Mesenchymal stem cell (in vitro differentiated cells and primary cell): Measurements from ENCODE around the gene NID1.

Experiments
- DNase-seq: peaks from one replicate; pipeline ENCODE4 v3.0.0-alpha.2; 2013
- H2AFZ ChIP-seq: one replicate; pipeline ENCODE4 v1.6.1; 2013; ENCODE audit warnings: low read depth, mild to moderate bottlenecking, control low read depth, inconsistent platforms, low read length, moderate library complexity
- H2AK5ac ChIP-seq: 2 replicates; pipeline ENCODE4 v1.6.1; 2013; ENCODE audit warnings: low read length, moderate library complexity, mild to moderate bottlenecking, inconsistent platforms; ENCODE audit not compliant: severe bottlenecking
- H2BK120ac ChIP-seq: one replicate; pipeline ENCODE4 v1.6.1; 2013; ENCODE audit warnings: low read depth, mild to moderate bottlenecking, inconsistent platforms, low read length, moderate library complexity
- H2BK12ac ChIP-seq, 2 experiments: one replicate each; pipeline ENCODE4 v1.6.1; 2013; ENCODE audit warnings: inconsistent platforms in 2 of 2, low read length in 2 of 2, mild to moderate bottlenecking in 2 of 2, moderate library complexity in 2 of 2, control low read depth in 1 of 2
- H2BK15ac ChIP-seq: one replicate; pipeline ENCODE4 v1.6.1; 2013; ENCODE audit warnings: mild to moderate bottlenecking, low read depth, inconsistent platforms; ENCODE audit not compliant: poor library complexity, severe bottlenecking
- H2BK5ac ChIP-seq: 2 replicates; pipeline ENCODE4 v1.6.1; 2013; ENCODE audit warnings: low read depth, mild to moderate bottlenecking, low read length, control low read depth, inconsistent platforms; ENCODE audit not compliant: poor library complexity, severe bottlenecking
- H3K14ac ChIP-seq, 2 experiments: one replicate each; pipeline ENCODE4 v1.6.1; 2013; ENCODE audit warnings: inconsistent platforms in 2 of 2, low read length in 2 of 2, control low read depth in 1 of 2, mild to moderate bottlenecking in 1 of 2, moderate library complexity in 1 of 2
- H3K18ac ChIP-seq, 2 experiments: one replicate each; pipeline ENCODE4 v1.6.1; 2013; ENCODE audit warnings: inconsistent platforms in 2 of 2, low read length in 2 of 2, control low read depth in 1 of 2, low read depth in 1 of 2, mild to moderate bottlenecking in 1 of 2
- H3K23ac ChIP-seq, 2 experiments: one replicate each; pipeline ENCODE4 v1.6.1; 2013; ENCODE audit warnings: inconsistent platforms in 2 of 2, low read length in 2 of 2, mild to moderate bottlenecking in 2 of 2, moderate library complexity in 2 of 2, control low read depth in 1 of 2
- H3K27ac ChIP-seq: 2 replicates; pipeline ENCODE4 v1.5.1; 2013; ENCODE audit warnings: mild to moderate bottlenecking, moderate library complexity, low read length, control low read depth, inconsistent platforms; ENCODE audit not compliant: poor library complexity, severe bottlenecking
- H3K27me3 ChIP-seq, 2 experiments: 2 replicates each; pipeline versions ENCODE4 v1.6.1 to v1.7.0; 2013; ENCODE audit warnings: low read length in 2 of 2, mild to moderate bottlenecking in 2 of 2, moderate library complexity in 2 of 2, control low read depth in 1 of 2, inconsistent platforms in 1 of 2; ENCODE audit not compliant: control insufficient read depth in 1 of 2, insufficient read depth in 1 of 2
- H3K36me3 ChIP-seq, 2 experiments: 2 replicates each; pipeline versions ENCODE4 v1.6.1 to v1.7.0; 2013; ENCODE audit warnings: low read length in 2 of 2, control low read depth in 1 of 2, inconsistent platforms in 1 of 2, low read depth in 1 of 2, mild to moderate bottlenecking in 1 of 2; ENCODE audit not compliant: insufficient read depth in 2 of 2, control insufficient read depth in 1 of 2
- H3K4ac ChIP-seq, 2 experiments: one replicate each; pipeline ENCODE4 v1.6.1; 2013; ENCODE audit warnings: inconsistent platforms in 2 of 2, low read length in 2 of 2, mild to moderate bottlenecking in 2 of 2, moderate library complexity in 2 of 2, control low read depth in 1 of 2, low read depth in 1 of 2
- H3K4me1 ChIP-seq: 2 replicates; pipeline ENCODE4 v1.6.1; 2013; ENCODE audit warnings: low read depth, low read length, control low read depth; ENCODE audit not compliant: control insufficient read depth, insufficient read depth
- H3K4me2 ChIP-seq: 2 replicates; pipeline ENCODE4 v1.6.1; 2013; ENCODE audit warnings: low read length, mild to moderate bottlenecking, inconsistent platforms; ENCODE audit not compliant: poor library complexity, severe bottlenecking
- H3K4me3 ChIP-seq, 2 experiments: 2 replicates each; pipeline versions ENCODE4 v1.5.1 to v1.7.0; 2013; ENCODE audit warnings: low read length in 2 of 2, mild to moderate bottlenecking in 2 of 2, control low read depth in 1 of 2, low read depth in 1 of 2; ENCODE audit not compliant: insufficient read depth in 1 of 2
- H3K79me1 ChIP-seq: replicated peaks from 2 replicates; pipeline ENCODE4 v1.6.1; 2013; ENCODE audit warnings: mild to moderate bottlenecking, control low read depth, low read length, inconsistent platforms; ENCODE audit not compliant: poor library complexity, severe bottlenecking
- H3K9ac ChIP-seq: 2 replicates; pipeline ENCODE4 v1.7.0; 2013; ENCODE audit warnings: mild to moderate bottlenecking, low read length, moderate library complexity
- H3K9me3 ChIP-seq: 2 replicates; pipeline ENCODE4 v1.7.0; 2013; ENCODE audit warnings: mild to moderate bottlenecking, low read length; ENCODE audit not compliant: control insufficient read depth
- H4K8ac ChIP-seq: one replicate; pipeline ENCODE4 v1.6.1; 2013; ENCODE audit warnings: inconsistent platforms, mild to moderate bottlenecking, low read length, moderate library complexity
- H4K91ac ChIP-seq: one replicate; pipeline ENCODE4 v1.6.1; 2013; ENCODE audit warnings: mild to moderate bottlenecking, low read length, inconsistent platforms
- WGBS: methylation state at CpG from one replicate; pipeline ENCODE4 v1.1.7; 2013; ENCODE audit warnings: mixed read lengths; 5-methylcytosine and 5-hydroxymethylcytosine counted together

The NID1 gene

DNA sequence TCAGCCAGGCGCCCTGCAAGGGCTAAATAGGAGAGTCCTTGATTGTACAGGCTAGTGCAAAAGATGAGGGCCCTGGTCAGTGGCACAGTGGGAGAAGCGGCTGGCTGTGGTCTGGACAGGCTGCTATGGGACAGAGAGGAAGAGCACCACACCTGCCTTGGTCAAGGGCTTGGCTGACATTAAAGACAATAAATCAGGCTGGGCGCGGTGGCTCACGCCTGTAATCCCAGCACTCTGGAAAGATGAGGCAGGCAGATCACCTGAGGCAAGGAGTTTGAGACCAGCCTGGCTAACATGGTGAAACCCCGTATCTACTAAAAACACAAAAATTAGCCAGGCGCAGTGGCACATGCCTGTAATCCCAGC is 62.9 kb downstream of the NID1 start:
- H3K9ac ChIP-seq: no peak overlapping the region
- H3K18ac ChIP-seq: no peak overlapping the region
- H2AFZ ChIP-seq: no peak overlapping the region
- H2BK15ac ChIP-seq: no peak overlapping the region
- no peak overlapping the region for H3K4ac ChIP-seq
- H2AK5ac ChIP-seq: no peak overlapping the region
- no peak overlapping the region for H3K23ac ChIP-seq
- no peak for DNase-seq
- H2BK120ac ChIP-seq: no peak overlapping the region
- 98% methylated on average over 7 of the region's 7 CpGs for WGBS
- no peak overlapping the region for H4K8ac ChIP-seq
- no peaks in the 10 kb centered on the region for H3K27me3 ChIP-seq
- peak overlapping the region; percentile 9 for H4K91ac ChIP-seq
- H2BK5ac ChIP-seq: no peak overlapping the region
- no peak overlapping the region for H3K27ac ChIP-seq
- H3K79me1 ChIP-seq: no peaks in the 10 kb centered on the region
- no peak overlapping the region for H3K4me2 ChIP-seq
- peaks cover 1% of the 10 kb centered on the region for H3K4me1 ChIP-seq
- no peak overlapping the region for H3K4me3 ChIP-seq
- no peak overlapping the region for H3K14ac ChIP-seq
- H2BK12ac ChIP-seq: peak overlapping the region in 1 of 2 experiments; percentile 0
- peaks cover 0 to 16% of the 10 kb centered on the region in 2 experiments for H3K36me3 ChIP-seq
- no peaks in the 10 kb centered on the region for H3K9me3 ChIP-seq

GRCh38 chr1:236000781-236001180 is 64.1 kb downstream of the NID1 start:
- no peak overlapping the region for H3K4me2 ChIP-seq
- H2BK12ac ChIP-seq: no peak overlapping the region
- H3K4me3 ChIP-seq: no peak overlapping the region
- no peak overlapping the region for H3K14ac ChIP-seq
- H2AK5ac ChIP-seq: no peak overlapping the region
- no peaks in the 10 kb centered on the region for H3K9me3 ChIP-seq
- no peak overlapping the region for H3K4ac ChIP-seq
- no peak overlapping the region for H2BK15ac ChIP-seq
- H3K4me1 ChIP-seq: peaks cover 1% of the 10 kb centered on the region
- H3K18ac ChIP-seq: peak overlapping the region in 1 of 2 experiments; percentile 11
- H3K27me3 ChIP-seq: no peaks in the 10 kb centered on the region
- WGBS: 97% methylated on average over 6 of the region's 6 CpGs
- DNase-seq: no peak
- H3K27ac ChIP-seq: no peak overlapping the region
- H2AFZ ChIP-seq: no peak overlapping the region
- H4K8ac ChIP-seq: no peak overlapping the region
- H2BK120ac ChIP-seq: no peak overlapping the region
- no peak overlapping the region for H4K91ac ChIP-seq
- H3K9ac ChIP-seq: no peak overlapping the region
- no peaks in the 10 kb centered on the region for H3K79me1 ChIP-seq
- no peak overlapping the region for H3K23ac ChIP-seq
- H3K36me3 ChIP-seq: peaks cover 0 to 19% of the 10 kb centered on the region in 2 experiments
- H2BK5ac ChIP-seq: no peak overlapping the region

DNA sequence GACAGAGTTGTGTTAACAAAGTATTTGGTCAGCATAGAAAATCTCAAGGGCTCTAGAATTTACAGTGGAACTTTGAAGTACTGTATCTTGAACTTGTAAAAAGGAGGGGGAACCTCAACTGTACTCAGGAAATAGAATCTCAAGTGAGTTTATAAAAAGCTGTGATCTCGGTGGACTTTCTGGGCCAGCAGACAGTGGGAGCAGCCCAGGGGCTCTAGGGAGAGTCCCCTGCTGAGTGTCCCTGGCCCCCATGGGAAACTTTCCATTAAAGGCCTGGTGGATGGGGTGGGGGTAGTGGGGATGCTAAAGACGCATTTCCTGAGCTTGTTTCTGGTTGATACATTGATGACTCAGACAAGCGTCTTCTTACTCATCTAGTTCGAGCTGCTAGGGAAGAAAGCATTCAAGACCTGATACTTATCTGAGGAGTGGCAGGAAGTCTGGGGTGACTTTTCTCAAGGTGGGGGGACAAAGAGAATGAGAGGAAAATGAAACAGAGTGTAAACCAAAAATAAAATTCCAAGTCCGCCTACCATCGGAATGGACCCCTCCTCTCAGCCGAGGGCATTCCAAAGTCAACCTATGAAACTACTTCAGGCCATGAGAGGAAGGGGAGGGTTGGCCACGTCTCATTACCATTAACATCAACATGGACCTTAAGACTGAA is 65.5 kb downstream of the NID1 start:
- Histone ChIP-seq H3K27ac (no peak overlapping the region), H2AFZ (no peak overlapping the region), H3K79me1 (no peaks in the 10 kb centered on the region), H3K4me3 (no peak overlapping the region), H2BK120ac (peak overlapping the region; percentile 50), H2BK12ac (peak overlapping the region in 1 of 2 experiments; percentile 8), H3K9ac (no peak overlapping the region), H3K27me3 (no peaks in the 10 kb centered on the region), H3K9me3 (no peaks in the 10 kb centered on the region), H3K14ac (no peak overlapping the region), H3K4ac (no peak overlapping the region), H3K4me2 (no peak overlapping the region), H2AK5ac (no peak overlapping the region), H3K36me3 (peaks cover 0 to 24% of the 10 kb centered on the region in 2 experiments), H2BK5ac (no peak overlapping the region), H2BK15ac (no peak overlapping the region), H4K8ac (peak overlapping the region; percentile 52), H4K91ac (no peak overlapping the region), H3K23ac (no peak overlapping the region), H3K4me1 (peaks cover 1% of the 10 kb centered on the region), H3K18ac (peak overlapping the region in 1 of 2 experiments; percentile 37)
- DNase-seq: peak; percentile 97
- WGBS: 19% methylated on average over 7 of the region's 8 CpGs

DNA sequence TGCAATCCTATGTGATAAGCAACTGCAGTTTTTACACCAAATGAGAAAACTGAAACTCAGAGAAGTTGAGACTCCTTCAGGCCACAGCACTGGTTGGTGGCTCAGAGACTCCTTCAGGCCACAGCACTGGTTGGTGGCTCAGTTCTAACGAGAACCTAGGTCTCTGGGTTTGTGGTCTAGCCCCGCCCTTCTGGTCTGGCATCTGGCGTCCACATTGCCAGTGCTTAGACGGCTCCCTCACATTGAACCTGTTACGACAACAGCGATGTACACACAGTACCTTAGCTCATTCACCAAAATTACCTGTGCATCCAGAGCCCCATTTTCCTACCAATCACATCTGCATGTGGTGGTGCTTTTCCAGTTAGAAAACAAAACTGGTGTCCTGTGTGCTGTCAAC is 66.1 kb downstream of the NID1 start:
- Histone ChIP-seq H3K14ac (peak overlapping the region in 1 of 2 experiments; percentile 13), H2AK5ac (no peak overlapping the region), H4K91ac (peak overlapping the region; percentile 36), H3K9me3 (no peaks in the 10 kb centered on the region), H3K4me3 (no peak overlapping the region), H3K27ac (no peak overlapping the region), H3K36me3 (peaks cover 0 to 24% of the 10 kb centered on the region in 2 experiments), H3K18ac (peak overlapping the region; percentile 37 to 92), H2BK12ac (peak overlapping the region in 1 of 2 experiments; percentile 99), H3K4me1 (no peaks in the 10 kb centered on the region), H3K4ac (peak overlapping the region; percentile 20 to 81), H3K27me3 (no peaks in the 10 kb centered on the region), H3K4me2 (no peak overlapping the region), H3K9ac (no peak overlapping the region), H4K8ac (no peak overlapping the region), H2AFZ (no peak overlapping the region), H3K79me1 (no peaks in the 10 kb centered on the region), H2BK120ac (no peak overlapping the region), H2BK5ac (no peak overlapping the region), H2BK15ac (no peak overlapping the region), H3K23ac (peak overlapping the region in 1 of 2 experiments; percentile 23)
- 68% methylated on average over 6 of the region's 6 CpGs for WGBS
- no peak for DNase-seq
